ENCODE results near the gene MTFP1.

MTFP1 gene

GRCh38 chr22:30423301-30423958 is 2.1 kb upstream of the MTFP1 start:
- Histone ChIP-seq H3K27ac (peak overlapping the region; percentile 75 to 99 (median 96)), H3K4me3 (peak overlapping the region; percentile 48 to 68 (median 57))

- H3K4me3 ChIP-seq = peak overlapping the region; percentile 48 to 68 (median 57)
- peak overlapping the region in 20 of 21 experiments; percentile 87 to 99 (median 96) for H3K27ac ChIP-seq
Measured at GRCh38 chr22:30423959-30424533, 1.5 kb upstream of the MTFP1 start.

- Histone ChIP-seq H3K4me3 (peak overlapping the region; percentile 56 to 68 (median 65)), H3K27ac (peak overlapping the region in 20 of 21 experiments; percentile 25 to 99 (median 96))
Measured at GRCh38 chr22:30424534-30425326, 838 bp upstream of the MTFP1 start.

GRCh38 chr22:30425327-30425615 is 297 bp upstream of the MTFP1 start:
- peak overlapping the region; percentile 44 to 83 (median 65) for H3K4me3 ChIP-seq
- peak overlapping the region in 20 of 21 experiments; percentile 20 to 99 (median 79) for H3K27ac ChIP-seq

- Histone ChIP-seq H3K4me3 (peak overlapping the region; percentile 44 to 83 (median 65)), H3K27ac (peak overlapping the region in 18 of 21 experiments; percentile 17 to 99 (median 80))
Measured at GRCh38 chr22:30426388-30427353, 1.1 kb downstream of the MTFP1 start.

GRCh38 chr22:30427871-30428270 is 2.3 kb downstream of the MTFP1 start:
- Histone ChIP-seq H3K27ac (no peak overlapping the region), H3K4me3 (no peak overlapping the region)

- no peak overlapping the region for H3K27ac ChIP-seq
- H3K4me3 ChIP-seq = no peak overlapping the region
Measured at GRCh38 chr22:30429887-30430286, 4.3 kb downstream of the MTFP1 start.

- Histone ChIP-seq H3K27ac (no peak overlapping the region), H3K4me3 (no peak overlapping the region)
Measured at GRCh38 chr22:30430933-30431332, 5.4 kb downstream of the MTFP1 start.

GRCh38 chr22:30432096-30432495 is 6.5 kb downstream of the MTFP1 start:
- no peak overlapping the region for H3K4me3 ChIP-seq
- H3K27ac ChIP-seq = no peak overlapping the region

GRCh38 chr22:30432520-30432919 is 7.0 kb downstream of the MTFP1 start:
- no peak overlapping the region for H3K27ac ChIP-seq
- no peak overlapping the region for H3K4me3 ChIP-seq

GRCh38 chr22:30433227-30433626 is 7.7 kb downstream of the MTFP1 start:
- H3K27ac ChIP-seq = no peak overlapping the region
- no peak overlapping the region for H3K4me3 ChIP-seq

- H3K27ac ChIP-seq = peak overlapping the region in 1 of 21 experiments; percentile 19
- H3K4me3 ChIP-seq = no peak overlapping the region
Measured at GRCh38 chr22:30433773-30434172, 8.2 kb downstream of the MTFP1 start.

- Histone ChIP-seq H3K4me3 (no peak overlapping the region), H3K27ac (peak overlapping the region in 14 of 21 experiments; percentile 7 to 81 (median 63))
Measured at GRCh38 chr22:30434843-30435242, 9.3 kb downstream of the MTFP1 start.

- H3K27ac ChIP-seq = peak overlapping the region in 18 of 21 experiments; percentile 11 to 81 (median 47)
- no peak overlapping the region for H3K4me3 ChIP-seq
Measured at GRCh38 chr22:30435674-30436126, 10.1 kb downstream of the MTFP1 start.

- H3K27ac ChIP-seq = peak overlapping the region in 18 of 21 experiments; percentile 11 to 81 (median 41)
- no peak overlapping the region for H3K4me3 ChIP-seq
Measured at GRCh38 chr22:30436196-30436595, 10.6 kb downstream of the MTFP1 start.

- H3K27ac ChIP-seq = no peak overlapping the region
Measured at GRCh38 chr22:30438559-30438958, 13.0 kb downstream of the MTFP1 start.

GRCh38 chr22:30439226-30439625 is 13.7 kb downstream of the MTFP1 start:
- Histone ChIP-seq H3K4me3 (no peak overlapping the region), H3K27ac (no peak overlapping the region)

More at GRCh38 chr22:30438559-30438958, 13.0 kb downstream of the MTFP1 start:
- H3K4me3 ChIP-seq = no peak overlapping the region

GRCh38 chr22:30439836-30440235 is 14.3 kb downstream of the MTFP1 start:
- Histone ChIP-seq H3K27ac (no peak overlapping the region), H3K4me3 (no peak overlapping the region)

GRCh38 chr22:30441088-30441487 is 15.5 kb downstream of the MTFP1 start:
- no peak overlapping the region for H3K27ac ChIP-seq

More at GRCh38 chr22:30441088-30441487, 15.5 kb downstream of the MTFP1 start:
- no peak overlapping the region for H3K4me3 ChIP-seq
